HepG2 (cell line): ENCODE results near the gene VAV2. TPM values are rescaled to one million over a fixed set of nuclear protein-coding genes. Genes with fewer than 3 reads are reported as not detected.

ENCODE experiments used
- BRD4 ChIP-seq: sonication (generic); formaldehyde crosslinking; IDR thresholded peaks from 2 replicates; pipeline ENCODE4 v1.4.0; 2020; ENCODE audit warnings: missing genetic modification reagents
- FOXM1 ChIP-seq: sonication (generic); formaldehyde crosslinking; IDR thresholded peaks from 2 replicates; pipeline ENCODE4 v1.5.0; 2020; ENCODE audit warnings: missing genetic modification reagents
- NFIC ChIP-seq: IDR thresholded peaks from 2 replicates; pipeline ENCODE4 v1.6.1; 2012; ENCODE audit warnings: mild to moderate bottlenecking, low read length, inconsistent platforms
- REPIN1 ChIP-seq: sonication (generic); formaldehyde crosslinking; IDR thresholded peaks from 2 replicates; pipeline ENCODE4 v1.8.0; 2022; ENCODE audit warnings: missing genetic modification reagents, low read depth, mild to moderate bottlenecking, borderline replicate concordance
- ZNF160 ChIP-seq: sonication (generic); formaldehyde crosslinking; IDR thresholded peaks from 2 replicates; pipeline ENCODE4 v1.8.0; 2022; ENCODE audit warnings: mild to moderate bottlenecking, inconsistent platforms, missing genetic modification reagents
- ZNF331 ChIP-seq: sonication (generic); formaldehyde crosslinking; IDR thresholded peaks from 2 replicates; pipeline ENCODE4 v1.4.0; 2020; ENCODE audit warnings: missing genetic modification reagents
- ZNF335 ChIP-seq: sonication (generic); formaldehyde crosslinking; IDR thresholded peaks from 2 replicates; pipeline ENCODE4 v1.4.0; 2020; ENCODE audit warnings: missing genetic modification reagents
- ZNF556 ChIP-seq: sonication (generic); formaldehyde crosslinking; IDR thresholded peaks from 2 replicates; pipeline ENCODE4 v1.4.0; 2020; ENCODE audit warnings: mild to moderate bottlenecking, missing genetic modification reagents, borderline replicate concordance
- ZNF605 ChIP-seq: sonication (generic); formaldehyde crosslinking; IDR thresholded peaks from 2 replicates; pipeline ENCODE4 v1.8.0; 2022; ENCODE audit warnings: mild to moderate bottlenecking, missing genetic modification reagents
- ZSCAN20 ChIP-seq: sonication (generic); formaldehyde crosslinking; IDR thresholded peaks from 2 replicates; pipeline ENCODE4 v1.4.0; 2020; ENCODE audit warnings: missing genetic modification reagents, mild to moderate bottlenecking, borderline replicate concordance
- polyA plus RNA-seq, 8 experiments: library from polyadenylated mRNA; depleted of rRNA in 3 of 8; stranded (reverse) in 7 of 8; unstranded in 1 of 8; fragments of >200 nt; fragmentation: Illumina TruSeq in 4 of 8; extraction: Trizol in 4 of 8; gene quantifications; 2 replicates each; pipeline versions ENCODE4 v1.2.1 to v1.2.3, GENCODE V29; 2011 to 2016; ENCODE audit warnings: low read depth in 4 of 8, missing spikeins in 1 of 8, mixed read lengths in 1 of 8; ENCODE audit not compliant: insufficient read depth in 1 of 8
- total RNA-seq, 5 experiments: library from RNA; depleted of rRNA; stranded (reverse); fragments of >200 nt; fragmentation: Illumina TruSeq; extraction: Trizol; gene quantifications; 2 replicates each; pipeline ENCODE4 v1.2.3, GENCODE V29; 2016; ENCODE audit warnings: low read depth in 1 of 5
- TF ChIP-seq, protein P1 (sequence below): sonication (generic); IDR thresholded peaks from 2 replicates; pipeline ENCODE4 v1.6.1; 2016; ENCODE audit warnings: low read depth, borderline replicate concordance
- TF ChIP-seq, protein P2 (sequence below): sonication (generic); formaldehyde crosslinking; IDR thresholded peaks from 2 replicates; pipeline ENCODE4 v1.5.1; 2020; ENCODE audit warnings: mild to moderate bottlenecking, missing genetic modification reagents, moderate library complexity
- TF ChIP-seq, protein P3 (sequence below): sonication (generic); formaldehyde crosslinking; IDR thresholded peaks from 2 replicates; pipeline ENCODE4 v1.9.0; 2022; ENCODE audit warnings: missing genetic modification reagents, mild to moderate bottlenecking, borderline replicate concordance
- TF ChIP-seq, protein P4 (sequence below), 2 experiments: sonication (generic) in 1 of 2; formaldehyde crosslinking in 1 of 2; IDR thresholded peaks; 2 replicates each; pipeline versions ENCODE4 v1.6.1 to v1.9.0; 2014 to 2022; ENCODE audit warnings: antibody characterized with exemption in 1 of 2, borderline replicate concordance in 1 of 2, inconsistent platforms in 1 of 2, low read depth in 1 of 2, missing genetic modification reagents in 1 of 2
- TF ChIP-seq, protein P5 (sequence below): sonication (generic); formaldehyde crosslinking; IDR thresholded peaks from 2 replicates; pipeline ENCODE4 v1.8.1; 2023; ENCODE audit warnings: missing genetic modification reagents, mild to moderate bottlenecking, borderline replicate concordance

The VAV2 gene
- total and polyA plus RNA-seq, 2 of the 13 experiments (the other 11 are each of a cell fraction or from before 2014, with no cell fraction given), result 22.5 to 22.9 TPM

DNA sequence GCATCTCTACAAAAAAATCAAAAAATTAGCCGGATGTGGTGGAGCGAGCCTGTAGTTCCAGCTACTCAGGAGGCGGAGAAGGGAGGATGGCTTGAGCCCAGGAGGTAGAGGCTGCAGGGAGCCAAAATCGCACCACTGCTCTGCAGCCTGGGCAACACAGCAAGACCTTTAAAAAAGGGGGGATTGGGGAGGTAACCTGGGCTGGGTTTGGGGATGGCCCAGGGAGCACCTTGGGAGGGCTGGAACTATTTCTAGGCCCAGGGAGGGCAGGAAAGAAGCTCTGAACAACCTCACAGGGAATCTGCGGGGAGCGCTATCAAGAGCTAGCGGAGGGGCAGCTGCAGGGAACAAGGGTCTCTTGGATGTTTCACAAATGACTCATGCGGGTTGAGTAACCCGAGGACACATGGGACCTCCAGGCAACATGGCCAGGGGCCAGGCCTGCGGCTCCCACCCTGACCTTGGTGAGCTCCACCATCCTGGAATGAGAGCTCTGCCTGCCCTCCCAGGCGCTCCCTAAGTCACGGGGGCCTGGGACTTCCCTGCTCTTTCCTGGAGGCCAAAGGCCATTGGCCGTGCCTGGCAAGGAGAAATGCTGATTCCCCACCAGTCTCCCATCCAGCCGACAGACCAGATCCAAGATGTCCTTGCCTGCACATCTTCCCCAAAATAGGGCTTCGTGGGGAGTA is 277.4 kb downstream of the VAV2 start (continued):
- TF ChIP-seq REPIN1 (CRISPR knock-in tag) (peak; percentile 70; the same call in 1 of the 2 replicates), ZNF556 (CRISPR knock-in tag) (no peak), BRD4 (CRISPR knock-in tag) (0 out of 2 replicates have a peak, but pooled peaks have one; percentile 64), ZNF160 (0 out of 2 replicates have a peak, but pooled peaks have one; percentile 26), ZNF335 (no peak), ZNF331 (CRISPR knock-in tag) (peak; percentile 88), FOXM1 (CRISPR knock-in tag) (no peak), ZSCAN20 (CRISPR knock-in tag) (0 out of 2 replicates have a peak, but pooled peaks have one; percentile 41), ZNF605 (CRISPR knock-in tag) (peak; percentile 35; the same call in 1 of the 2 replicates), NFIC (peak; percentile 64)
- TF ChIP-seq, protein P1, sequence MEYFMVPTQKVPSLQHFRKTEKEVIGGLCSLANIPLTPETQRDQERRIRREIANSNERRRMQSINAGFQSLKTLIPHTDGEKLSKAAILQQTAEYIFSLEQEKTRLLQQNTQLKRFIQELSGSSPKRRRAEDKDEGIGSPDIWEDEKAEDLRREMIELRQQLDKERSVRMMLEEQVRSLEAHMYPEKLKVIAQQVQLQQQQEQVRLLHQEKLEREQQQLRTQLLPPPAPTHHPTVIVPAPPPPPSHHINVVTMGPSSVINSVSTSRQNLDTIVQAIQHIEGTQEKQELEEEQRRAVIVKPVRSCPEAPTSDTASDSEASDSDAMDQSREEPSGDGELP, result peak; percentile 92; the same call in 1 of the 2 replicates
- TF ChIP-seq, protein P2, sequence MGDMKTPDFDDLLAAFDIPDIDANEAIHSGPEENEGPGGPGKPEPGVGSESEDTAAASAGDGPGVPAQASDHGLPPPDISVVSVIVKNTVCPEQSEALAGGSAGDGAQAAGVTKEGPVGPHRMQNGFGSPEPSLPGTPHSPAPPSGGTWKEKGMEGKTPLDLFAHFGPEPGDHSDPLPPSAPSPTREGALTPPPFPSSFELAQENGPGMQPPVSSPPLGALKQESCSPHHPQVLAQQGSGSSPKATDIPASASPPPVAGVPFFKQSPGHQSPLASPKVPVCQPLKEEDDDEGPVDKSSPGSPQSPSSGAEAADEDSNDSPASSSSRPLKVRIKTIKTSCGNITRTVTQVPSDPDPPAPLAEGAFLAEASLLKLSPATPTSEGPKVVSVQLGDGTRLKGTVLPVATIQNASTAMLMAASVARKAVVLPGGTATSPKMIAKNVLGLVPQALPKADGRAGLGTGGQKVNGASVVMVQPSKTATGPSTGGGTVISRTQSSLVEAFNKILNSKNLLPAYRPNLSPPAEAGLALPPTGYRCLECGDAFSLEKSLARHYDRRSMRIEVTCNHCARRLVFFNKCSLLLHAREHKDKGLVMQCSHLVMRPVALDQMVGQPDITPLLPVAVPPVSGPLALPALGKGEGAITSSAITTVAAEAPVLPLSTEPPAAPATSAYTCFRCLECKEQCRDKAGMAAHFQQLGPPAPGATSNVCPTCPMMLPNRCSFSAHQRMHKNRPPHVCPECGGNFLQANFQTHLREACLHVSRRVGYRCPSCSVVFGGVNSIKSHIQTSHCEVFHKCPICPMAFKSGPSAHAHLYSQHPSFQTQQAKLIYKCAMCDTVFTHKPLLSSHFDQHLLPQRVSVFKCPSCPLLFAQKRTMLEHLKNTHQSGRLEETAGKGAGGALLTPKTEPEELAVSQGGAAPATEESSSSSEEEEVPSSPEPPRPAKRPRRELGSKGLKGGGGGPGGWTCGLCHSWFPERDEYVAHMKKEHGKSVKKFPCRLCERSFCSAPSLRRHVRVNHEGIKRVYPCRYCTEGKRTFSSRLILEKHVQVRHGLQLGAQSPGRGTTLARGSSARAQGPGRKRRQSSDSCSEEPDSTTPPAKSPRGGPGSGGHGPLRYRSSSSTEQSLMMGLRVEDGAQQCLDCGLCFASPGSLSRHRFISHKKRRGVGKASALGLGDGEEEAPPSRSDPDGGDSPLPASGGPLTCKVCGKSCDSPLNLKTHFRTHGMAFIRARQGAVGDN (CRISPR knock-in tag), result peak; percentile 79
- TF ChIP-seq, protein P3, sequence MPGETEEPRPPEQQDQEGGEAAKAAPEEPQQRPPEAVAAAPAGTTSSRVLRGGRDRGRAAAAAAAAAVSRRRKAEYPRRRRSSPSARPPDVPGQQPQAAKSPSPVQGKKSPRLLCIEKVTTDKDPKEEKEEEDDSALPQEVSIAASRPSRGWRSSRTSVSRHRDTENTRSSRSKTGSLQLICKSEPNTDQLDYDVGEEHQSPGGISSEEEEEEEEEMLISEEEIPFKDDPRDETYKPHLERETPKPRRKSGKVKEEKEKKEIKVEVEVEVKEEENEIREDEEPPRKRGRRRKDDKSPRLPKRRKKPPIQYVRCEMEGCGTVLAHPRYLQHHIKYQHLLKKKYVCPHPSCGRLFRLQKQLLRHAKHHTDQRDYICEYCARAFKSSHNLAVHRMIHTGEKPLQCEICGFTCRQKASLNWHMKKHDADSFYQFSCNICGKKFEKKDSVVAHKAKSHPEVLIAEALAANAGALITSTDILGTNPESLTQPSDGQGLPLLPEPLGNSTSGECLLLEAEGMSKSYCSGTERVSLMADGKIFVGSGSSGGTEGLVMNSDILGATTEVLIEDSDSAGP (CRISPR knock-in tag), result peak; percentile 63; the same call in 1 of the 2 replicates
- TF ChIP-seq, protein P4, sequence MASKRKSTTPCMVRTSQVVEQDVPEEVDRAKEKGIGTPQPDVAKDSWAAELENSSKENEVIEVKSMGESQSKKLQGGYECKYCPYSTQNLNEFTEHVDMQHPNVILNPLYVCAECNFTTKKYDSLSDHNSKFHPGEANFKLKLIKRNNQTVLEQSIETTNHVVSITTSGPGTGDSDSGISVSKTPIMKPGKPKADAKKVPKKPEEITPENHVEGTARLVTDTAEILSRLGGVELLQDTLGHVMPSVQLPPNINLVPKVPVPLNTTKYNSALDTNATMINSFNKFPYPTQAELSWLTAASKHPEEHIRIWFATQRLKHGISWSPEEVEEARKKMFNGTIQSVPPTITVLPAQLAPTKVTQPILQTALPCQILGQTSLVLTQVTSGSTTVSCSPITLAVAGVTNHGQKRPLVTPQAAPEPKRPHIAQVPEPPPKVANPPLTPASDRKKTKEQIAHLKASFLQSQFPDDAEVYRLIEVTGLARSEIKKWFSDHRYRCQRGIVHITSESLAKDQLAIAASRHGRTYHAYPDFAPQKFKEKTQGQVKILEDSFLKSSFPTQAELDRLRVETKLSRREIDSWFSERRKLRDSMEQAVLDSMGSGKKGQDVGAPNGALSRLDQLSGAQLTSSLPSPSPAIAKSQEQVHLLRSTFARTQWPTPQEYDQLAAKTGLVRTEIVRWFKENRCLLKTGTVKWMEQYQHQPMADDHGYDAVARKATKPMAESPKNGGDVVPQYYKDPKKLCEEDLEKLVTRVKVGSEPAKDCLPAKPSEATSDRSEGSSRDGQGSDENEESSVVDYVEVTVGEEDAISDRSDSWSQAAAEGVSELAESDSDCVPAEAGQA (IDR thresholded peaks at IDR 0.05; ENCODE audit: low read depth), result peak; percentile 77
- TF ChIP-seq, protein P4 (CRISPR knock-in tag; IDR thresholded peaks at IDR 0.05; ENCODE audit: borderline replicate concordance), result no peak
- TF ChIP-seq, protein P5, sequence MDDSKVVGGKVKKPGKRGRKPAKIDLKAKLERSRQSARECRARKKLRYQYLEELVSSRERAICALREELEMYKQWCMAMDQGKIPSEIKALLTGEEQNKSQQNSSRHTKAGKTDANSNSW (CRISPR knock-in tag), result no peak
